NCI-H1417 (cell line): ENCODE results near the gene DAP.

Source experiments
- DNase-seq, 3 experiments: peaks; one replicate each; lab custom pipeline; 2025; lab: John Stamatoyannopoulos, UW

DAP gene

DNA sequence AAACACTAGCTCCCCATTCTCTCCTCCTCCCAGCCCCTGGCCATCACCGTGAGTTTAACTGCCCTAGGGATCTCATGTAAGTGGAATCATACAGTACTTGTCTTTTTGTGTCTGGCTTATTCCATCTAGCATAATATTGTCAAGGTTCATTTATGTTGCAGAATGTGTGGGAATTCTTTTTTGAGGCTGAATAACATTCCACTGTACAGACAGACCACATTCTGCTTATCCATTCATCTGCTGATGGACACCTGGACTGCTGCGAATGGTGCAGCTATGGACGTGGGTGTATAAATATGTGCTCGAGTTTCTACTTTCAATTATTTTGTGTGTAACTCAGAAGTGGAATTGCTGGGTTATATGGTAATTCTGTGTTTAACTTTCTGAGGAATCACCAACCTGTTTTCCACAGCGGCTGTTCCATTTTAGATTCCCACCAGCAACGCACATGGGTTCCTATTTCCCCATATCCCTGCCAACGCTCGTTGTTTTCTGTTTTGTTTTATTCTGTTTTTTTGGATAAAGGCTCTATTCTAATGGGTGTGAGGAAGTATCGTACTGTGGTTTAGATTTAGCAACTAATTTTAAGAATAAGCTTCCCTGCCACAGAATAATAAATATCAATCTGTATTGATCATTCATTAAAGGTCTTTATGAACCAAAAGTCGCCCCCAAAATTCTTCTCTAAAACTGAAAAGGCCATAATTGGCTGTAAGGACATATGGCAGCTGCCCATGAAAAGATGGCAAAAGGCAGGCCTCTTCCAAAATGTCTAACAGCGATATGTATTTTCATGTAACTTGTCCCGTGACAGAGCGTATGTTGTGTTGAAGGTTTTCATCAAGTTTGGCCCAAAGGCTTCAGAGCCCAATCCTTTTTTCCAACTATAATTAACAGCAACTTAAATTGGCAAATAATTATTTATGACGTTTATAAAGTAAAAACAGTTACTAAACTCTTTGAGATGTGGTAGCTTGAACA, 70.3 kb downstream of the DAP start:
- no peak for DNase-seq

DNA sequence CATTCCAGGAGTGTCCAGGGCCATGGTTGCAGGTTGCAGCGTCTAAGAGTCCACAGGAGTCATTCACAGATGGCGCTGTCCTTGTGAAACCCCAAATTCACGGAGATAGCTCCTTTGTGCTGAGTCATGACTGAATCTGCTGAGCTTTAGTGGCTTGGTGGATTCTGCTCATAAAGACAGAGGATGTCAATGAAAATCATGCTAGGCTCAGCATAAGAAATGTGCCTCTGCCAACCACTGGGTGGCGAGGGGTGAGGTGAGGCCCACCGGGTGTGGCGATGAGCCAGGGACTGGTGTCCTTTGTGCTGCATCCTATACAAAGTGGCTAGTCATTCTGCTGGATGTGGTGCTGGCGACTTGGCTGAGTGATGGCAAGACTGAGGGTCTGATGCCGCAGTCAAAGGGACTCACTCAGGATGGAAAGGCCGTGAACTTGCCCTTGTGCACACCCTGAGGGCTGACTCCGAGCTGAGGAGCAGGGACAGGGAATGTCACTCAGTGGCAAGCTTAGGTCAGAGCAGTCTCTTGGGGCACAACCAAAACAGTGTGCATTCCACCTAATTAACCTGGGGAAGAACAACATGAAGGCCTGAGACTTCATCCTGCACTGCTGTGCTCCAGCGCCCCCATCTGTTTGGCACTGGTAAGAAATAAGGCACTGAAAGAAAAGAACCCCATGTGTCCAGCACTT, 71.5 kb downstream of the DAP start:
- no peak for DNase-seq

DNA sequence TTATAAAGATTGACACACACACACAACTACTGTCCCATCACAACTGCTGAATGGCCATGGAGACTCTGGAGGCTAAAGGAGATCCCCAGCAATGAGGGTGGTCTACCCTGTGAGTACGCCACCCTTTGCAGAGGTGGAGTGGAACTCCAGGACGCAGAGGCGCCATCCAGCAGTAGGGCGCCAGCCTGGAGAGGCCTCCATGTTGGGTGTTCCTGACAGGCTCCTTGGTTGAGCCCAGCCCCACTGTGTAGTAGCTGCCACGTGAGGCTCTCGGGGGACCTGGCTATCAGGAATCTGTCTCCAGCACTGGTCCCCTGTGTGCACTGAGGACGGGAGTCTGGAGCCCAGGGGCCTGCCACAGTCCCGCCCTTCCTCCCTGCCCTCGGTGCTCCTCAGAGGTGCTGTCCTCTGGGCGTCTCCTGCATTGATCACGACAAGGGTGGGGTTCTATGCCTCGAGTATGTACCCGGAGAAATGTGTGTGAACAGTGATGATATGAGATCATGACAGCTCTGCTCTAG, 72.3 kb downstream of the DAP start:
- DNase-seq = no peak

DNA sequence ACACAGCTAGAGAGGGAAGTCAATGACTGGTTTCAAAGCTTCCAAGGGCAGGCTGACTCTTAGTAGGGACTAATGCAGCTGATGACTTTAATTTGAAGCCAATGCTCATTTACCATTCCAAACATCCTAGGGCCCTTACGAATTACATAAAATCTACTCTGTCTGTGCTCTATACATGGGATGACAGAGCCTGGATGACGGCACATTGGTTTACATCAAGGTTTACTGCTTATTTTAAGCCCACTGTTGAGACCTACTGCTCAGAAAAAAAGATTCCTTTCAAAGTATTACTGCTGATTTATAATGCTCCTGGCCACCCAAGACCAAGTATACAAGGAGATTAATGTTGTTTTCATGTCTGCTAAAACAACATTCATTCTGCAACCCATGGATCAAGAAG, 74.1 kb downstream of the DAP start:
- no peak for DNase-seq

DNA sequence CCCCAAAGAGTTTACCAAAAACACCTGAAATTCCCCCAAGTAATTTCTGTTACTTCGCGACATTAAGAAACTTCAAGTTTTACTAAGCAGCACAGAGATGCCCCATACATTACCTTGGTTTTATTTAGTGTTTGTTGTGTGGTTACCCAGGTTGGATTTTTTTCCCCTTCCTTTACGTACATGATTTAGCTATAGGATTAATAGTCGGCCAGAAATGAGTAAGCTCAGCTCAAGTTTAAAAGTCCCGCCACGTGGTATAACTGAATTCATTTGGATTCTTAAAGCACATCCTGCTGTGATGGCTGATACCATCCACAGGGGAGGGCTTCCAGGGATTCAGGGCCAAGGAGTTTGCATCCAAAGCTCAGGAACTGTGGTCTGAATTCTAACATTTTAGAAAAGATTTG, 75.9 kb downstream of the DAP start:
- no peak for DNase-seq

DNA sequence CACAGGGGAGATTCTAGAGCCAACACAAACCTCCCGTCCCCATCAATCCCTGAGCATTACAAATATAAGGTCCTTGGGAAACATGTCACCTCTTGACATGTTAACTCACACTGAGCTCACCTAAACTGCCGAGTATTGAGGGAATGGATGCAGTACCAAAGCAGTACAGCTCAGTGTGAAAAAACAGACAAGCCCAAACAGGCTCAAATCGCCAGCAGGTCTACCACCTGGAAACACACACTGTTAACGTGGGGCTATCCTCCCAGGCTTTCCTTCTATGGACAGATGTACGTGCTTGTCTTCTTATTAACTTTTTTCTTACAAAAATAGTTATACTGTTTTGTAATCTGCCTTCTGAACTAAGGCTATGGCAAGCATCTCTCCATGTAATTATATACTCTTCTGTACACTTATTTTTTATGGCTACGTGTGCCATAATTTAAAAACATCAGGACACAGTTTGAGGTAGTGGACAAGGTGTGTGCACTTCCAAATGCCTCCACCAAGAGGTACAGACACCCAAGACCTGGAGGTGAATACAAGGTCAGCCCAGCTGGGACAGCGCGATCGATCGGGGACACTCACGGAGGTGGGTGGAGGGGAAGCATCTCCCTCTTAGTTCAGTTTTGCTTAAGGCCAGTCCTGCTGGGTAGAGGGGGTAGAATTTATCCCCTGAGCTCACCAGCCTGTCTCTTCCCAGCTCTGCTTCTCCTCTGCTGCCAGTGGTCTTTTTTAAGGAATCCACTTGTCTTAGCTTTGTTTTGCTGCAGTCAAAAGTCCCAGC, 76.5 kb downstream of the DAP start:
- DNase-seq = peak in 1 of 3 experiments; percentile 38

DNA sequence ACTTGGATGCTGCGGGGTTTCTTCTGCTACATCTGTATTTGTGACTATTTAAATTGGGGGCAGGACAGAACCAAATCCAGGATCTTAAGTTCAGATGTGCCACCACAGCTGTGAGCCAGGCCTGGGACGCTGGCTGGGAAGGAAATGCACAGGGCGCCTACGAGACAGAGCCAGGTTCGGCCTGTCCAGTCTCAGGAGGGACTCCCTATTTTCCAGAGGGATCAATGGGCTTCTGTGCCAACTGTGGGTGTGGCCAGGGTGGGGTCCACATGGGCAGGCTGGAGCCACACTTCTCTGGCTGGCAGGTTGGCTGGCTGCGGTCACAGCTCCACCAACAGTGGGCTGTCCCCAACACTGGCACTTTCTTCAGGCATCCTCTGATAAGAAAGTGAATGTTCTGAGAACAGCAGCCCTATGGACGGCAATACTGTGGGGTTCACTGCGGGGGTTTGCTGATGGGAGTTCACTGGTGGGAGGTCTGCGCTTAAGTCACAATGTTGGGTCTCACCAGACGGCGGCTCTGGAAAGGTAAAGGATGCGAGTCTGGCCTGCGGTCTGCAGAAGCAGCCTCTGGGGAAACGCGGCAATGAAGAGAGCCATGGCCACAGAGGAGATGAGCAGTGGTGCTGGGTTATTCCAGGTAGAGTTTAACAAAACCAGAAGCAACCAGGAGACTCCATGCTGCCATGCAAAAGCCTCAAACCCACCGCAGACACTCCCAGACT, 78.1 kb downstream of the DAP start:
- DNase-seq = no peak

DNA sequence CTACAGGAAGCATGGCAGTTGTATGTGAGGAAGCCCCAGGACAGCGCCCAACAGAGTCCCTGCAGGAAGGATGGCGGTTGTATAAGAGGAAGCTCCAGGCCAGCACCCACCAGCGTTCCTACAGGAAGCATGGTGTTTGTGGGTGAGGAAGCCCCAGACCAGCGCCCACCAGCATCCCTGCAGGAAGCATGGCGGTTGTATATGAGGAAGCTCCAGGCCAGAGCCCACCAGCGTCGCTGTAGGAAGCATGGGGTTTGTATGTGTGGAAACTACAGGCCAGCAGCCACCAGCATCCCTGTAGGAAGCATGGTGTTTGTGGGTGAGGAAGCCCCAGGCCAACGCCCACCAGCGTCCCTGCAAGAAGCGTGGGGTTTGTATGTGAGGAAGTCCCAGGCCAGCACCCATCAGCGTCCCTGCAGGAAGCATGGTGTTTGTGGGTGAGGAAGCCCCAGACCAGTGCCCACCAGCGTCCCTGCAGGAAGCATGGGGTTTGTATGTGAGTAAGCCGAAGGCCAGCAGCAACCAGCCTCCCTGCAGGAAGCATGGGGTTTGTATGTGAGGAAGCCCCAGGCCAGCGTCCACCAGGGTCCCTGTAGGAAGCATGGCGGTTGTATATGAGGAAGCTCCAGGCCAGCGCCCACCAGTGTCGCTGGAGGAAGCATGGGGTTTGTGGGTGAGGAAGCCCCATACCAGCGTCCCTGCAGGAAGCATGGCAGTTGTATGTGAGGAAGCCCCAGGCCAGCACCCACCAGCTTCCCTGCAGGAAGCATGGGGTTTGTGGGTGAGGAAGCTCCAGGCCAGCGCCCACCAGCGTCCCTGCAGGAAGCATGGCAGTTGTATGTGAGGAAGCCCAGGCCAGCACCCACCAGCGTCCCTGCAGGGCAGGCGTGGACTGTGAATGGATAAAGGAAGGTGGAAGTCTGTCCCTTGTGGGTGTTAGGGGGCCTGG, 79.0 kb downstream of the DAP start:
- no peak for DNase-seq

DNA sequence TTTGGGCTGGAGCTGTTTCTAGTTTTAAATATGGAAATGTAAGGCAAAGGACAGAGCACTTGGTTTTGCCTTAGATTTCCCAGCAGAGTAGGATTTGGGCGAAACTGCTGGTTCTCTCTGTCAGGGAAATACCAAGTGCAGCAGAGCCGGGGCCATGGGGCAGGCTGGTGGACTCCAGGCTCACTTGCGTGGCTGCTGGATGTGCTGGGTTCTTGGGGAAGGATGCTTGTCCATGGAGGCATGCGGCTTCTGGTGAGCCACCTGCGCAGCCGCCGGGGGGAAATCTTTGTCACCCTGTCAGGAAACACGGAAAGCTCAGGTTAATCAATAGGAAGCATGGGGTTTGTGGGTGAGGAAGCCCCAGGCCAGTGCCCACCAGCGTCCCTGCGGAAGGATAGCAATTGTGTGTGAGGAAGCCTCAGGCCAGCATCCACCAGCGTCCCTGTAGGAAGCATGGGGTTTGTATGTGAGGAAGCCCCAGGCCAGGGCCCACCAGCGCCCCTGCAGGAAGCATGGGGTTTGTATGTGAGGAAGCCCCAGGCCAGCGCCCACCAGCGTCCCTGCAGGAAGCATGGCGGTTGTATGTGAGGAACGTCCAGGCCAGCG, 80.1 kb downstream of the DAP start:
- DNase-seq = no peak

DNA sequence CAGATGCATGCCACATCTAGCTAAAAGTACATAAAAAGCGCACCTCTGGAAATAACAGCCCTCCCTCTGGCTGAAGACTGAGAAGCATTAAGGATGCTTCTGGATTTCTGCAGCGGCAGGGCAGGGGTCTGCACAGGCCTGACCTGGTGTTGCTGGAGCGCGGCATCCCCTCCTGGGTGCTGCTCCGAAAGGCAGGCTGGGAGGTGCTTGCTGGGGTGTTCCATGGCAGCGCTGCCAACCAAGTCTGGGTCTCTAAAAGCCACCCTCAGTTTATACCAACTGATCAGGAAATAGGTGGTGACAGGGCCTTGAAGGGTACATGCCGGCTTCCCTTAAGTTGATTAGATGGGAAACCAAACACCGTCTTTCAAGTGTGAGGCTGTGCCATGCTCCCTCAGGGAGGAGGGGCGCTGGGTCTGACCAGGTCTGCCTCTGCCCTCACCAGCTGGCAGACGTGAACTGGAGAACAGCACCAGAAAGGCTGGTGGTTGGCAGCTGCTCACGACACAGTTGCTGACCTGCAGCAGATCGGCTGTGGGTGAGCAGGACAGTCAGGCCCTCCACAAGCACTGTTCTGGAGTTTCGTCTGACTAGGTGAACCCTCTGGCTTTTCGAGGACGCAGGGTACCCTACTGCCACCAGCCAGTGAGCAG, 81.6 kb downstream of the DAP start:
- no peak for DNase-seq

DNA sequence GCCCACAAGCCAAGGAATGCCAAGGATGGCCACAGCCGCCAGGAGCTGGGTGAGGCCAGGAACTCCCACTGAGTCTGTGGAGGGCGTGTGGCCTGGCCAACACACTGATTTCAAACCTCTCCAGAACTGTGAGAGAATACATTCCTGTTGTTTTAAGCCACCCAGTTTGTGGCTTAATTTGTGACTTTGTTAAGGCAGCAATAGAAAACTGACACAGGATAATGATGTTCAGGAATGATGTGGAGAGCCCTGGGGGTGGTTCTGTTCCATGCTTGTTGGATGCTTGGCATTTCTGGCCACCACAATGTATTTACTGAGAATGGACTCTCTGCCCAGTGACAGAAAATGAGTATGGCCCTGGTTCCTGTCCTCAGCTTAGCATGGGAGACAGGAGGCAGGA, 82.8 kb downstream of the DAP start:
- no peak for DNase-seq

DNA sequence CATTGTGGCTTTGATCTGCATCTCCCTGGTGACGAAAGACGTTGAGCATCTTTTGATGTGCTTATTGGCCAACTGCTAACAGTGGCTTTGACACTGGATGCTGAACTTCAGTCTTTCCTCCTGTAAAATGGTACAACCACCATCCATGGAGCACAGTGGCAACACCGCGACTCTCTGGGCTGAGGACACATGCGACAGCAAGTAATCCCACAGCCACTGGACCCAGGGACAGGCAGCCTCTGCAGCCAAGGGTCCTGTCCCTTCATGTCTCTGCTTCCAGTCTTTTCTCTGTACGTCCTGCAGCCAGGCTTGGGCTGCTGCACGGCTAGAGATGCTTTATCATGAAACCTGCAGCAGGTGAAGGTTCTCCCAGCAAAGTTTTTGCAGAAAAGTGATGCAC, 83.5 kb downstream of the DAP start:
- DNase-seq = no peak

DNA sequence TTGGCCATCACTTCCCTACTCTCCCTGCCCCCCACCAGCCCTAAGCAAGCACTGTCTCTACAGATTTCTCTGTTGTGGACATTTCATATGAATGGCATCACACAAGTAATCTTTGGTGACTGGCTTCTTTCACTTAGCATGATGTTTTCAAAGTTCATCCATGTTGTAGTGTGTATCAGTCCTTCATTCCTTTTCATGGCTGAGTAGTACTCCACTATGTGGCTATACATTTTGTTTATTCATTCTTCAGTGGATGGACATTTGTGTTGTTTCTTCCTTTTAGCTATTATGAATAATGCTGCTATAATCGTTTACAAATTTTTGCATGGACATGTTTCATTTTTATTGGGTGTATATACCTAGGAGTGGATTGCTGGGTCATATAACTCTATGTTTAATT, 84.1 kb downstream of the DAP start:
- DNase-seq = no peak

DNA sequence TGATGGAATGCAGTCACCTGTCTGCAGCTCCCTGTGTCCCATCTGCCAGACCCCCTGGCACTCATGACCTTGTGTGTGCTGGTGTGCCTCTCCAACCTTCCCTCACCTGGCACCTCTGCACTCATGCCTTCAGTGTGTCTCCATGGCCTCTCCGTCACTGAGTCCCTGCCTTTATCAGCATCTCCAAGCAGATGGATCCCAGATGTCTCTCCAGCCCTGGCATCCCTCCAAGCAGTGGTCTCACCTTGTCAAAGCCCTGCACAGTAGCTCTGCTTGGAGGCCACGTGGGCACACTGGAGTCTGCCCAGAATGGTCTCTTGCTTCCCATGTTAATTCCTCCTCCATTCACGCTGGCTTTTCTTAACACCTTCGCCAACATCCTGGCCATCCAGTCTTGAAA, 84.8 kb downstream of the DAP start:
- DNase-seq = no peak

DNA sequence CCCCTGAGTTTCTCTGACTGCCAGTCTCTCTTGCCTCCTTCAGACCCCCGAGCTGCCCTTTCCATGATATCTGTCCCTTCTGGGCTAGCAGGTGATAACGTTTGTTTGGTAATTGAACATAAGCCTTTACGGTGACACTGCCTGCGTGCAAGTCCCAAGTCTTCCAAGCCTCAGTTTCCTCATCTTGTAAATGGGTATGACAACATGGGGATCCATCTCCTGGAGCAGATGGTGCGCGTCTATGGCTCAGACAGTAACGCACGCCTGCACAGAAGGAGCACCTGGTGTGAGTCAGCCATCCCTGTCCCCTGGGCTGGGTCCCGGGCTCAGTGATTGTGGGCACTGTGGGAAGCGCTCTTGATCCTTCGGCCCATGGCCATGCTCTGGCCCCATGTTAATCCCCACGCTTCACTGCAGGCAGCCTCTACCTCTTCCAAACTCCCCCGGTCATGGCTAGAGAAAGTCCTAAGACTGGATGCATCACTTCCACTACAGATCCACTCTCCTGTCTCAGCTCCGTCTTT, 85.8 kb downstream of the DAP start:
- DNase-seq = no peak

DNA sequence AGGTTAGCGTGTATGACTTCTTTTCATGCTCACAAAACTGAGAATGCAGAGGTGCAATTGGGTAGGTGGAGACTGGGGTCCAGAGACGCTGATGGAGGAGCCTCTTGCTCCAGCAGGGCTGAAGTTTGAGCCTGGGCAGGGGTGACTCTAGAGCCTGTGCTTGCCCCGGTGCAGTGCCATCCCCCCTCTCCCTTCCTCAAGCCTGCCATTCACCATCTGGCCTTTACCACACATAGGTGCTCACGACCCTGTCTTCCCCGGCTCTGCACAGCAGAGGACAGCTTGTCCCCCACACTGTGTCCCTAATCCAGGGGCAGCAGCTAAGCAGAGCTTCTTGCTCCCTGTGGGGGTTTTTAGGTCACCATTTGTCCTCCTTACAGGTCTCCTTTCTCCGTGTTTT, 86.5 kb downstream of the DAP start:
- no peak for DNase-seq

DNA sequence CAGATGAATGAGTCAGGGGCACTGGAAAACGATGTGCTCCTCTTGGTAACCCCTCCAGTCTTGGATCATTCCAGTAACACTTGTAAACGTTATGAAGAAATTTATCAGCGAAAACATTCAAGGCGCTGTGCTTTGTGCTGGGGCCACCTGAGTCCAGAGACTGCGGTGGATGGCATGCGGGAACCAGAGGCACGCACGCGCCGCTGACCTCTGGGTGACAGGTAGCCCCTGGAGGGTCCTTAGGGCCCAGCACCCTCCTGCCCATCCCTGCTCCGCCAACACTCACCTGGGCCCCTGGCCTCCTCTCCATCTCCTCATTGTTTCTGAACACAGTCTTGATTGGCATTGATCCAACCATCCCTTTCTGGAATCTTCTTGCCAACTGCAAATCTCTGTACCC, 86.9 kb downstream of the DAP start:
- DNase-seq = no peak

DNA sequence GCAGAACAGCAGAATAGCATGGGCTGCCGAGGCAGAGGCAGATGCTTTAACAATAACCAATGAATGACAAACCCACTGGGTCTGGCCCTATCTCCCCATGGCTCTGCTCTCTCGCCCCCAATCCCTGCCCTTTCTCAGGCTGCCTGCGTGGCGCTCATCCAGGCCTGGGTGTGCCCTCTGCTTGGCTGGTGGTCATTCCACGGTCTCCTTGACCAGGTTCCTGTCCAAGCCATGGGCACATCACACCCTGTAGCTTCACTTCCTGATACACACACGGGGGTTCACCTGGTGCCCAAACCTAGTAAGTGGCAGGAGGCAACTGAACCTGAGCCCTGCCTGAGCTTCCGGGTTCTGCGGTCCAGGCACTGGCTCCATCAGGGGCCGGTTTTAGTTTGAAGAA, 87.6 kb downstream of the DAP start:
- DNase-seq = no peak

DNA sequence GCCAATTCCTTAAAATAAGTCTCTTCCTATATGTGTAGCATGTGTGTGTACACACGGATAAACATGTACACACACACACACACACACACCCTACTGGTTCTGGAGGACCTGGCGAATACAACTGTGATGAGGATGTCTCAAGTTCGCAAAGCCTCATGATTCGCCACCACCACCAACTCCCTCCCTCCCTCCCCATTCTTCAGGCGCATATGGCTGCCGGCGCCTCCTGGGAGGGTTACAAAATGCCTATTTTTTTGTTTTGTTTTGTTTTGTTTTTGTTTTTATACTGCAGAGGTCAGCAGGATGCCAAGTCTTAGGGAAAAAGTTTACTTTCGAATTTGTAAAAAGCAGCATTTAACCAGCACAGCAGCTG, 88.0 kb downstream of the DAP start:
- no peak for DNase-seq
